HPDE6-E6E7 (cell line): ENCODE data around the gene MUL1.

Experiments
- DNase-seq: peaks from one replicate; pipeline ENCODE4 v3.0.0; 2011; ENCODE audit warnings: missing footprints; ENCODE audit errors: extremely low spot score

MUL1 gene

GRCh38 chr1:20485527-20486456 is 22.2 kb downstream of the MUL1 start, which contains the start of gene CAMK2N1:
CAMK2N1 (minus strand) TSS chr1:20486210; CDS start chr1:20485379, 831 bp downstream.
- DNase-seq = peak; percentile 66

GRCh38 chr1:20484519-20485462 is 23.2 kb downstream of the MUL1 start:
- DNase-seq = no peak

GRCh38 chr1:20483833-20484518 is 24.0 kb downstream of the MUL1 start:
- no peak for DNase-seq

- DNase-seq = no peak
Measured at GRCh38 chr1:20483098-20483832, 24.7 kb downstream of the MUL1 start.

- no peak for DNase-seq
Measured at GRCh38 chr1:20481643-20482498, 26.1 kb downstream of the MUL1 start.

GRCh38 chr1:20480951-20481617 is 26.9 kb downstream of the MUL1 start:
- no peak for DNase-seq

- DNase-seq = no peak
Measured at GRCh38 chr1:20480243-20480944, 27.6 kb downstream of the MUL1 start.

- no peak for DNase-seq
Measured at GRCh38 chr1:20479840-20480239, 28.1 kb downstream of the MUL1 start.

GRCh38 chr1:20478057-20478635 is 29.8 kb downstream of the MUL1 start:
- DNase-seq = no peak

- no peak for DNase-seq
Measured at GRCh38 chr1:20477348-20478056, 30.4 kb downstream of the MUL1 start.

- DNase-seq = no peak
Measured at GRCh38 chr1:20476265-20477038, 31.5 kb downstream of the MUL1 start.

- no peak for DNase-seq
Measured at GRCh38 chr1:20474996-20475395, 33.0 kb downstream of the MUL1 start.

- no peak for DNase-seq
Measured at GRCh38 chr1:20474333-20474975, 33.5 kb downstream of the MUL1 start.

- no peak for DNase-seq
Measured at GRCh38 chr1:20473894-20474293, 34.1 kb downstream of the MUL1 start.

- no peak for DNase-seq
Measured at GRCh38 chr1:20472860-20473711, 34.9 kb downstream of the MUL1 start.

GRCh38 chr1:20472121-20472520 is 35.8 kb downstream of the MUL1 start:
- no peak for DNase-seq
